ENCODE results near the gene KRTAP10-9.

KRTAP10-9 gene

GRCh38 chr21:44613386-44614155, 13.3 kb upstream of the KRTAP10-9 start:
- TF ChIP-seq SIN3A (IDR thresholded peaks at IDR 0.05; ENCODE audit: borderline replicate concordance, insufficient read depth, low read length) (no peak), FOXP2 (optimal IDR thresholded peaks at IDR 0.05; ENCODE audit: borderline replicate concordance, extremely low read depth, extremely low read length, insufficient read depth) (no peak)
- TF ChIP-seq, protein P1, sequence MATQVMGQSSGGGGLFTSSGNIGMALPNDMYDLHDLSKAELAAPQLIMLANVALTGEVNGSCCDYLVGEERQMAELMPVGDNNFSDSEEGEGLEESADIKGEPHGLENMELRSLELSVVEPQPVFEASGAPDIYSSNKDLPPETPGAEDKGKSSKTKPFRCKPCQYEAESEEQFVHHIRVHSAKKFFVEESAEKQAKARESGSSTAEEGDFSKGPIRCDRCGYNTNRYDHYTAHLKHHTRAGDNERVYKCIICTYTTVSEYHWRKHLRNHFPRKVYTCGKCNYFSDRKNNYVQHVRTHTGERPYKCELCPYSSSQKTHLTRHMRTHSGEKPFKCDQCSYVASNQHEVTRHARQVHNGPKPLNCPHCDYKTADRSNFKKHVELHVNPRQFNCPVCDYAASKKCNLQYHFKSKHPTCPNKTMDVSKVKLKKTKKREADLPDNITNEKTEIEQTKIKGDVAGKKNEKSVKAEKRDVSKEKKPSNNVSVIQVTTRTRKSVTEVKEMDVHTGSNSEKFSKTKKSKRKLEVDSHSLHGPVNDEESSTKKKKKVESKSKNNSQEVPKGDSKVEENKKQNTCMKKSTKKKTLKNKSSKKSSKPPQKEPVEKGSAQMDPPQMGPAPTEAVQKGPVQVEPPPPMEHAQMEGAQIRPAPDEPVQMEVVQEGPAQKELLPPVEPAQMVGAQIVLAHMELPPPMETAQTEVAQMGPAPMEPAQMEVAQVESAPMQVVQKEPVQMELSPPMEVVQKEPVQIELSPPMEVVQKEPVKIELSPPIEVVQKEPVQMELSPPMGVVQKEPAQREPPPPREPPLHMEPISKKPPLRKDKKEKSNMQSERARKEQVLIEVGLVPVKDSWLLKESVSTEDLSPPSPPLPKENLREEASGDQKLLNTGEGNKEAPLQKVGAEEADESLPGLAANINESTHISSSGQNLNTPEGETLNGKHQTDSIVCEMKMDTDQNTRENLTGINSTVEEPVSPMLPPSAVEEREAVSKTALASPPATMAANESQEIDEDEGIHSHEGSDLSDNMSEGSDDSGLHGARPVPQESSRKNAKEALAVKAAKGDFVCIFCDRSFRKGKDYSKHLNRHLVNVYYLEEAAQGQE (IDR thresholded peaks at IDR 0.05; ENCODE audit: insufficient read depth in 1 of 2, low read depth in 2 of 2, low read length in 2 of 2), result no peak

- TF ChIP-seq, protein P1 (IDR thresholded peaks at IDR 0.05; ENCODE audit: insufficient read depth in 1 of 2, low read depth in 2 of 2, low read length in 2 of 2), result no peak
- no peak for TF ChIP-seq SIN3A (IDR thresholded peaks at IDR 0.05; ENCODE audit: borderline replicate concordance, insufficient read depth, low read length)
- no peak for TF ChIP-seq FOXP2 (optimal IDR thresholded peaks at IDR 0.05; ENCODE audit: borderline replicate concordance, extremely low read depth, extremely low read length, insufficient read depth)
- no peak for TF ChIP-seq POLR2AphosphoS5 (IDR thresholded peaks at IDR 0.05; ENCODE audit: low read depth, low read length)
- no peak for TF ChIP-seq TAF1 (IDR thresholded peaks at IDR 0.05; ENCODE audit: borderline replicate concordance, insufficient read depth, low read length)
These were observed 12.7 kb upstream of the KRTAP10-9 start for GRCh38 chr21:44614161-44614631.

GRCh38 chr21:44614961-44615391, 11.9 kb upstream of the KRTAP10-9 start:
- TF ChIP-seq TAF1 (IDR thresholded peaks at IDR 0.05; ENCODE audit: borderline replicate concordance, insufficient read depth, low read length) (no peak), SIN3A (IDR thresholded peaks at IDR 0.05; ENCODE audit: borderline replicate concordance, insufficient read depth, low read length) (no peak), FOXP2 (optimal IDR thresholded peaks at IDR 0.05; ENCODE audit: borderline replicate concordance, extremely low read depth, extremely low read length, insufficient read depth) (no peak), POLR2AphosphoS5 (IDR thresholded peaks at IDR 0.05; ENCODE audit: low read depth, low read length) (no peak)
- TF ChIP-seq, protein P1 (IDR thresholded peaks at IDR 0.05; ENCODE audit: insufficient read depth in 1 of 2, low read depth in 2 of 2, low read length in 2 of 2), result no peak

DNA sequence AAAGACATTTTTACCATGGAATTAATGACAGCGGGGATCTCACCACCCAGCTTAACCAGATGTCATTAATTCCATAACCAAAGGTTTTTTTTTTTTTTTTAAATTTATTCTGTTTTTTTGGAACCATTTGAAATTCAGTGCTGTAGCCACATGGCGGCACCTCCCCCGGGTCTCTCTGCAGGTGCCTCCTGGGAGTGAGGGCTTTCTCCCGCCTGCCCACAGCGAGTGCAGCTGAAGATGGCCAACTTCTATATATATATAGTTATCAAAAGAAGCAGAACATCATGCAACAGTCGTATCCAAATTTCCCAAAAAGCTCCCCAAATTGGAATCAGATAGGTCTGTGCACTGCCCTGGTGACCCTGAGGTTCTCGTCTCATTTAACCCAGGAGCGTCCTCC, 11.4 kb upstream of the KRTAP10-9 start:
- TF ChIP-seq, protein P1 (IDR thresholded peaks at IDR 0.05; ENCODE audit: insufficient read depth in 1 of 2, low read depth in 2 of 2, low read length in 2 of 2), result no peak
- no peak for TF ChIP-seq TAF1 (IDR thresholded peaks at IDR 0.05; ENCODE audit: borderline replicate concordance, insufficient read depth, low read length)
- no peak for TF ChIP-seq POLR2AphosphoS5 (IDR thresholded peaks at IDR 0.05; ENCODE audit: low read depth, low read length)
- no peak for TF ChIP-seq FOXP2 (optimal IDR thresholded peaks at IDR 0.05; ENCODE audit: borderline replicate concordance, extremely low read depth, extremely low read length, insufficient read depth)
- no peak for TF ChIP-seq SIN3A (IDR thresholded peaks at IDR 0.05; ENCODE audit: borderline replicate concordance, insufficient read depth, low read length)
